ENCODE results near the gene ECE1.
"Not testable (repeated sequence)": the region's sequence is repeated elsewhere in the genome, so short reads cannot be mapped to it uniquely, and the experiment has no call there.

ECE1 gene

GRCh38 chr1:21175324-21175669, 115.0 kb downstream of the ECE1 start:
- peak; percentile 60 to 83 for DNase-seq (ENCODE audit: low read depth in 1 of 2, low spot score in 1 of 2)
- Histone ChIP-seq H3K27me3 (ENCODE audit: insufficient read depth, poor library complexity, severe bottlenecking) (no peaks in the 10 kb centered on the region), H3K27ac (replicated peaks) (peak overlapping the region; percentile 88), H3K4me3 (replicated peaks; ENCODE audit: insufficient read depth, low read length) (peak overlapping the region; percentile 87)
- TF ChIP-seq POLR2AphosphoS5 (IDR thresholded peaks at IDR 0.05; ENCODE audit: low read depth) (no peak), SPI1 (IDR thresholded peaks at IDR 0.05; ENCODE audit: borderline replicate concordance, low read depth) (peak; percentile 83), GABPA (IDR thresholded peaks at IDR 0.05; ENCODE audit: low read depth) (no peak), CTCF (IDR thresholded peaks at IDR 0.05; ENCODE audit: insufficient read depth, low read length) (no peak), REST (IDR thresholded peaks at IDR 0.05; ENCODE audit: insufficient replicate concordance, low read depth) (no peak)

DNA sequence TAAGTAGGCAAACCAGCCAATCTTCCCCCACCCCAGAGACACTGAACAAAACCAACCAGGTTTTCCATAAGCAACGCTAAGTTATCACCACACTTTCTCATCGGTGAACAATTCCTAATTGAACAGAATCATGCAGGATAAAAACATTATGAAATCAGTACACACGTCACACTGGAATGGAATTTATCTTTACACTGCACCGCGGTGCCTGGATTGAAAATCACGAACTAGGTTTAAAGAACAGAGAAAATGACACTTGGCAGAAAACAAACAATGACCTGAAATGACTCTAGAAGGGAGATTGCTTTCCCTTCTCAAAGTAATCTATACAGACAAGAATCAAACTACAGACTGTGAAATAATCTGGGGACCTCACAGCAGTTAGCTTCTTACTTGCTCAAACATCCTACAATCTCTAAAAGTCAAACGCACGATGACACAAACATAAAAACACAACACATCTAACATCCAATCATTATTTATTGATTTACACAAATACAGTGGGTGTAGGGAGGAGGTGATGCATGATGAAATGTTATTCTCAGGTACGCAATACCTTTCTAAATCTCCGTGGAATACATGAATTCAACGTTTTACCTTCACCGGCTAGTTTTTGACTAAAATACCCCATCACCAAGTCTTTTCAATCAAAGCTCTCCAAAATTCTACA, 115.5 kb downstream of the ECE1 start:
- no peak for DNase-seq (ENCODE audit: low read depth in 1 of 2, low spot score in 1 of 2)
- Histone ChIP-seq H3K4me3 (replicated peaks; ENCODE audit: insufficient read depth, low read length) (peak overlapping the region; percentile 87), H3K27me3 (ENCODE audit: insufficient read depth, poor library complexity, severe bottlenecking) (no peaks in the 10 kb centered on the region), H3K27ac (replicated peaks) (peak overlapping the region; percentile 88)
- no peak for TF ChIP-seq SPI1 (IDR thresholded peaks at IDR 0.05; ENCODE audit: borderline replicate concordance, low read depth)

DNA sequence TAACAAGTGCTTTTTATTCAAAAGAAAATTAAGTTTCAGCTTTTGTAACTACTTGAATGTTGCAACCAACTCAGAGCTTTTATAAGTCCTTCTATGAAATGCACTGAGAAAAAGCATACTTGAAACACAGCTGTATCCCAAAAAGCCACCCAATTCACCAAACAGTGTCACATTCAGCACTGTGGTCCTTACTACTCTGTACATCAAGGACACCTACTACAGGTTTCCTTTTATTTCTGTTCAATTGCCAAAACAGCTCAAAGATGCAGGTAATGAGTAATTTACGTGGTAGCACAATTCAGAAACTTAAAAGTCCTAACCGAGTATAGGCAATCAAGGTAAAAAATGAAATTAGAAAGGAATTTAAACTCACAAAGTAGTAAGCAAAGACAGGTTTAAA, 116.0 kb downstream of the ECE1 start:
- Histone ChIP-seq H3K27me3 (ENCODE audit: insufficient read depth, poor library complexity, severe bottlenecking) (no peaks in the 10 kb centered on the region), H3K27ac (replicated peaks) (no peak overlapping the region), H3K4me3 (replicated peaks; ENCODE audit: insufficient read depth, low read length) (peak overlapping the region; percentile 87; the same call in 1 of the 2 replicates)
- TF ChIP-seq CTCF (IDR thresholded peaks at IDR 0.05; ENCODE audit: insufficient read depth, low read length) (no peak), GABPA (IDR thresholded peaks at IDR 0.05; ENCODE audit: low read depth) (no peak), POLR2AphosphoS5 (IDR thresholded peaks at IDR 0.05; ENCODE audit: low read depth) (no peak), SPI1 (IDR thresholded peaks at IDR 0.05; ENCODE audit: borderline replicate concordance, low read depth) (no peak), REST (IDR thresholded peaks at IDR 0.05; ENCODE audit: insufficient replicate concordance, low read depth) (no peak)
- DNase-seq (ENCODE audit: low read depth in 1 of 2, low spot score in 1 of 2): no peak

- not testable (repeated sequence) for DNase-seq (ENCODE audit: low read depth in 1 of 2, low spot score in 1 of 2); H3K27ac ChIP-seq (replicated peaks); H3K4me3 ChIP-seq (replicated peaks; ENCODE audit: insufficient read depth, low read length); H3K27me3 ChIP-seq (ENCODE audit: insufficient read depth, poor library complexity, severe bottlenecking)
Measured at GRCh38 chr1:21173096-21173495, 117.2 kb downstream of the ECE1 start.

DNA sequence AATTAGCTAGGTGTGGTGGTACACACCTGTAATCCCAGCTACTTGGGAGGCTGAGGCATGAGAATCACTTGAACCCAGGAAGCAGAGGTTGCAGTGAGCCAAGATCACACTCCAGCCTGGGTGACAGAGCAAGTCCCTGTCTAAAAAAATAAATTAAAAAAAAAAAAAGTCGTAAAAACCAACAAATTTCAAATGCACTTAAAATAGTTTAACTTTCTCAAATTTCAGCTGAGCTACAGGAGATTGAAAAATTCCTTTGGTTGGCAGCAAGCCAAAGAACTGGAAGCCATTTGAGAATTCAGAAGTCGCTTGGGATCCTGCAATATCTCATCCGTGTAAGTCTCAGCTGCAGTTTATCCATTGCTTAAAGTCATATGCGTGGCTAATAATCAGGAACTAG, 119.4 kb downstream of the ECE1 start:
- DNase-seq (ENCODE audit: low read depth in 1 of 2, low spot score in 1 of 2); H3K27ac ChIP-seq (replicated peaks); H3K27me3 ChIP-seq (ENCODE audit: insufficient read depth, poor library complexity, severe bottlenecking); H3K4me3 ChIP-seq (replicated peaks; ENCODE audit: insufficient read depth, low read length): not testable (repeated sequence)

Data from HL-60 (cell line).